IPS-18a (cell line): ENCODE data around the gene RERG.

Source experiments
- H3K27ac ChIP-seq: one replicate; pipeline ENCODE4 v1.5.1; 2013; ENCODE audit warnings: low read length
- H3K27me3 ChIP-seq: one replicate; pipeline ENCODE4 v1.6.1; 2013; ENCODE audit warnings: mild to moderate bottlenecking, low read length; ENCODE audit not compliant: control insufficient read depth, insufficient read depth
- H3K36me3 ChIP-seq: one replicate; pipeline ENCODE4 v1.6.1; 2013; ENCODE audit warnings: low read depth, low read length; ENCODE audit not compliant: control insufficient read depth
- H3K4me1 ChIP-seq: one replicate; pipeline ENCODE4 v1.6.1; 2013; ENCODE audit warnings: low read depth, low read length; ENCODE audit not compliant: control insufficient read depth
- H3K4me3 ChIP-seq: one replicate; pipeline ENCODE4 v1.5.1; 2013; ENCODE audit warnings: low read length
- H3K9ac ChIP-seq: one replicate; pipeline ENCODE4 v1.6.1; 2013; ENCODE audit warnings: mild to moderate bottlenecking, low read length, moderate library complexity
- H3K9me3 ChIP-seq: one replicate; pipeline ENCODE4 v1.6.1; 2013; ENCODE audit warnings: low read depth, low read length; ENCODE audit not compliant: control insufficient read depth

RERG gene

GRCh38 chr12:15220915-15221885 is at the start of gene RERG:
RERG (minus strand) TSS chr12:15221417; CDS start chr12:15217489, 3,928 bp downstream.
- no peak within 1 kb of the TSS for H3K27ac ChIP-seq
- peak within 1 kb of the TSS; percentile 13 for H3K9ac ChIP-seq
- H3K4me3 ChIP-seq = peak within 1 kb of the TSS; percentile 65

GRCh38 chr12:15270591-15270990 is 49.4 kb upstream of the RERG start:
- Histone ChIP-seq H3K36me3 (no peaks in the 10 kb centered on the region), H3K4me3 (no peak overlapping the region), H3K27ac (no peak overlapping the region), H3K4me1 (no peaks in the 10 kb centered on the region), H3K9me3 (no peaks in the 10 kb centered on the region), H3K9ac (no peak overlapping the region), H3K27me3 (no peaks in the 10 kb centered on the region)

More at GRCh38 chr12:15220915-15221885, at the start of gene RERG:
- Histone ChIP-seq H3K4me1 (peaks cover 4% of the 10 kb centered on the region), H3K9me3 (no peaks in the 10 kb centered on the region), H3K36me3 (no peaks in the 10 kb centered on the region), H3K27me3 (peaks cover 29% of the 10 kb centered on the region)

GRCh38 chr12:15268927-15269552 is 47.8 kb upstream of the RERG start:
- Histone ChIP-seq H3K4me3 (no peak overlapping the region), H3K9ac (no peak overlapping the region), H3K4me1 (no peaks in the 10 kb centered on the region), H3K27me3 (no peaks in the 10 kb centered on the region), H3K27ac (no peak overlapping the region), H3K36me3 (no peaks in the 10 kb centered on the region), H3K9me3 (no peaks in the 10 kb centered on the region)

GRCh38 chr12:15268309-15268708 is 47.1 kb upstream of the RERG start:
- no peak overlapping the region for H3K4me3 ChIP-seq
- H3K9me3 ChIP-seq = no peaks in the 10 kb centered on the region
- no peaks in the 10 kb centered on the region for H3K27me3 ChIP-seq
- H3K36me3 ChIP-seq = no peaks in the 10 kb centered on the region
- H3K27ac ChIP-seq = no peak overlapping the region
- H3K4me1 ChIP-seq = no peaks in the 10 kb centered on the region
- no peak overlapping the region for H3K9ac ChIP-seq

GRCh38 chr12:15265875-15266274 is 44.7 kb upstream of the RERG start:
- no peaks in the 10 kb centered on the region for H3K9me3 ChIP-seq

GRCh38 chr12:15256761-15257160 is 35.5 kb upstream of the RERG start:
- Histone ChIP-seq H3K27me3 (no peaks in the 10 kb centered on the region), H3K9me3 (no peaks in the 10 kb centered on the region), H3K9ac (no peak overlapping the region), H3K36me3 (no peaks in the 10 kb centered on the region), H3K4me1 (peaks cover 6% of the 10 kb centered on the region), H3K27ac (no peak overlapping the region), H3K4me3 (no peak overlapping the region)

More at GRCh38 chr12:15265875-15266274, 44.7 kb upstream of the RERG start:
- Histone ChIP-seq H3K4me1 (no peaks in the 10 kb centered on the region), H3K27ac (no peak overlapping the region), H3K36me3 (no peaks in the 10 kb centered on the region), H3K4me3 (no peak overlapping the region), H3K27me3 (no peaks in the 10 kb centered on the region), H3K9ac (no peak overlapping the region)

- Histone ChIP-seq H3K9me3 (no peaks in the 10 kb centered on the region), H3K36me3 (no peaks in the 10 kb centered on the region), H3K9ac (no peak overlapping the region), H3K4me1 (peaks cover 6% of the 10 kb centered on the region), H3K4me3 (no peak overlapping the region), H3K27me3 (no peaks in the 10 kb centered on the region), H3K27ac (no peak overlapping the region)
These were observed 32.8 kb upstream of the RERG start for GRCh38 chr12:15253990-15254389.

- Histone ChIP-seq H3K27me3 (no peaks in the 10 kb centered on the region), H3K36me3 (no peaks in the 10 kb centered on the region)
These were observed 23.7 kb upstream of the RERG start for GRCh38 chr12:15244926-15245325.

GRCh38 chr12:15244341-15244740 is 23.1 kb upstream of the RERG start:
- no peaks in the 10 kb centered on the region for H3K27me3 ChIP-seq
- no peak overlapping the region for H3K9ac ChIP-seq
- H3K36me3 ChIP-seq = no peaks in the 10 kb centered on the region
- no peak overlapping the region for H3K27ac ChIP-seq
- H3K9me3 ChIP-seq = no peaks in the 10 kb centered on the region
- no peak overlapping the region for H3K4me3 ChIP-seq
- H3K4me1 ChIP-seq = no peaks in the 10 kb centered on the region

More at GRCh38 chr12:15244926-15245325, 23.7 kb upstream of the RERG start:
- H3K4me1 ChIP-seq = no peaks in the 10 kb centered on the region
- no peak overlapping the region for H3K4me3 ChIP-seq
- H3K9me3 ChIP-seq = no peaks in the 10 kb centered on the region
- H3K9ac ChIP-seq = no peak overlapping the region
- H3K27ac ChIP-seq = no peak overlapping the region

- no peaks in the 10 kb centered on the region for H3K36me3 ChIP-seq
- no peaks in the 10 kb centered on the region for H3K4me1 ChIP-seq
- H3K9ac ChIP-seq = no peak overlapping the region
- no peak overlapping the region for H3K4me3 ChIP-seq
- H3K9me3 ChIP-seq = no peaks in the 10 kb centered on the region
- no peak overlapping the region for H3K27ac ChIP-seq
- H3K27me3 ChIP-seq = no peaks in the 10 kb centered on the region
These were observed 21.9 kb upstream of the RERG start for GRCh38 chr12:15243102-15243501.

GRCh38 chr12:15240898-15241297 is 19.7 kb upstream of the RERG start:
- H3K27ac ChIP-seq = no peak overlapping the region

More at GRCh38 chr12:15240898-15241297, 19.7 kb upstream of the RERG start:
- Histone ChIP-seq H3K9me3 (no peaks in the 10 kb centered on the region), H3K27me3 (no peaks in the 10 kb centered on the region), H3K36me3 (no peaks in the 10 kb centered on the region), H3K4me3 (no peak overlapping the region), H3K4me1 (no peaks in the 10 kb centered on the region), H3K9ac (no peak overlapping the region)
